Measurements from ENCODE around the gene TTL. TPM values are rescaled to one million over a fixed set of nuclear protein-coding genes. Genes with fewer than 3 reads are reported as not detected.

The TTL gene
- total RNA-seq, 1 experiment from 2014 or later: 58.9 TPM

- no peak for DNase-seq
- no peak for TF ChIP-seq CTCF (conservative IDR thresholded peaks at IDR 0.05)
- no peak overlapping the region for H2AK5ac ChIP-seq (ENCODE audit: insufficient read length, low read length)
- H3K56ac ChIP-seq (ENCODE audit: insufficient read length, low read depth, low read length): no peak overlapping the region
- no peaks in the 10 kb centered on the region for H3K79me1 ChIP-seq (ENCODE audit: insufficient read depth, low read depth, low read length, poor library complexity, severe bottlenecking)
- H3T11ph ChIP-seq (ENCODE audit: low read length): no peak overlapping the region
- no peak overlapping the region for H2BK20ac ChIP-seq (ENCODE audit: low read depth, low read length, poor library complexity, severe bottlenecking)
- H4K5ac ChIP-seq (ENCODE audit: insufficient read length, low read depth, low read length): no peak overlapping the region
- no peak overlapping the region for H4K8ac ChIP-seq (replicated peaks; ENCODE audit: insufficient read length, low read depth, low read length)
- H2BK15ac ChIP-seq (ENCODE audit: low read depth, low read length): no peak overlapping the region
- H3K9me3 Mint-ChIP-seq: no peaks in the 10 kb centered on the region
- H3K9me3 ChIP-seq (ENCODE audit: control insufficient read depth, low read depth, low read length): no peaks in the 10 kb centered on the region
- H3K36me3 Mint-ChIP-seq (ENCODE audit: insufficient read depth in 1 of 3, low read depth in 3 of 3): no peaks in the 10 kb centered on the region
- WGBS (ENCODE audit: extremely low coverage, insufficient read length, low lambda C conversion rate): no CpG with 5 or more reads among the region's 6 CpGs
- no peak overlapping the region for H3K27ac ChIP-seq (ENCODE audit: insufficient read length, low read depth, low read length)
- peak overlapping the region in 1 of 3 experiments; percentile 82; a peak in 1 of 7 replicates for H3K27ac Mint-ChIP-seq
- H4K20me1 ChIP-seq (ENCODE audit: control insufficient read depth, insufficient read depth, insufficient read length): no peaks in the 10 kb centered on the region
- no peak overlapping the region for H3K14ac ChIP-seq (ENCODE audit: insufficient read depth, low read length)
- no peaks in the 10 kb centered on the region for H3K4me1 ChIP-seq (ENCODE audit: insufficient read depth, low read length)
- no peaks in the 10 kb centered on the region for H3K79me2 ChIP-seq (ENCODE audit: insufficient read depth, low read length)
- H3K4ac ChIP-seq (ENCODE audit: low read depth, low read length): no peak overlapping the region
- H3K4me3 Mint-ChIP-seq: no peak overlapping the region
- no peak overlapping the region for H2BK120ac ChIP-seq (ENCODE audit: low read depth, low read length, poor library complexity, severe bottlenecking)
- no peak overlapping the region for H3K23ac ChIP-seq (ENCODE audit: insufficient read length, low read depth, low read length)
- H3K4me2 ChIP-seq (ENCODE audit: insufficient read depth, insufficient read length, low read length): no peak overlapping the region
- peaks cover 5% of the 10 kb centered on the region for H3K27me3 Mint-ChIP-seq (ENCODE audit: low read depth)
- H4K91ac ChIP-seq (ENCODE audit: insufficient read length, low read depth, low read length): no peak overlapping the region
- H2AFZ ChIP-seq (ENCODE audit: low read length): no peak overlapping the region
- no peak overlapping the region for H3K9ac ChIP-seq (ENCODE audit: extremely low read depth, insufficient read length, low read length)
- no peak overlapping the region for H2BK5ac ChIP-seq (ENCODE audit: insufficient read length, low read length)
- no peaks in the 10 kb centered on the region for H3K27me3 ChIP-seq (ENCODE audit: insufficient read depth, low read length)
- no peaks in the 10 kb centered on the region for H3K23me2 ChIP-seq (ENCODE audit: insufficient read length, low read depth, low read length, poor library complexity, severe bottlenecking)
- H3K4me1 Mint-ChIP-seq: no peaks in the 10 kb centered on the region
- H3K18ac ChIP-seq (ENCODE audit: insufficient read length, low read depth, low read length): no peak overlapping the region
- no peak overlapping the region for H2BK12ac ChIP-seq (ENCODE audit: insufficient read length, low read depth, low read length)
These were observed 7.0 kb upstream of the TTL start for GRCh38 chr2:112474844-112475486.

Measured in H9 (cell line).